Thyroid gland (tissue), 4 donors: ENCODE measurements around the gene PLXDC2.

ENCODE experiments used
- POLR2A ChIP-seq, 2 donors: fragments of 450-650 bp; IDR thresholded peaks; one replicate each; pipeline ENCODE4 v1.6.1; 2017; ENCODE audit warnings: antibody characterized with exemption in 2 of 2, mild to moderate bottlenecking in 2 of 2, moderate library complexity in 1 of 2
- TF ChIP-seq, protein P1 (sequence below), 6 experiments: fragments of 200-600 bp in 3 of 6; fragments of 450-650 bp in 3 of 6; sonication (generic) in 3 of 6; IDR thresholded peaks; one replicate each; pipeline ENCODE4 v1.5.1; 2016 to 2019; ENCODE audit warnings: antibody characterized with exemption in 6 of 6, mild to moderate bottlenecking in 2 of 6, inconsistent platforms in 1 of 6, moderate library complexity in 1 of 6

DNA sequence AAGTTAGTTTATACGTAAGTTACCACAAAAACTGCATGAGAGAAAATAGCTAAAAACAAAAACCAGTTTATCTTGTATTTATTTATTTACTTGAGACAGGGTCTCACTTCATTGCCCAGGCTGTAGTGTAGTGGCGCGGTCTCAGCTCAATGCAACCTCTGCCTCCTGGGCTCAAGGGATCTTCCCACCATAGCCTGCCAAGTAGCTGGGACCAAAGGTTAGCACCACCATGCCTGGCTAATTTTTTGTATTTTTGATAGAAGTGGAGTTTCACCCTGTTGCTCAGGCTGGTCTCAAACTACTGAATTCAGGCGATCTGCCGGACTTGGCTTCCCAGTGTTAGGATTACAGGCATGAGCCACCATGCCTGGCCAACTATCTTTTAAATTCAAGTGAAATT, 277.4 kb downstream of the PLXDC2 start:
- no peak for TF ChIP-seq POLR2A (IDR thresholded peaks at IDR 0.05)
- TF ChIP-seq, protein P1, sequence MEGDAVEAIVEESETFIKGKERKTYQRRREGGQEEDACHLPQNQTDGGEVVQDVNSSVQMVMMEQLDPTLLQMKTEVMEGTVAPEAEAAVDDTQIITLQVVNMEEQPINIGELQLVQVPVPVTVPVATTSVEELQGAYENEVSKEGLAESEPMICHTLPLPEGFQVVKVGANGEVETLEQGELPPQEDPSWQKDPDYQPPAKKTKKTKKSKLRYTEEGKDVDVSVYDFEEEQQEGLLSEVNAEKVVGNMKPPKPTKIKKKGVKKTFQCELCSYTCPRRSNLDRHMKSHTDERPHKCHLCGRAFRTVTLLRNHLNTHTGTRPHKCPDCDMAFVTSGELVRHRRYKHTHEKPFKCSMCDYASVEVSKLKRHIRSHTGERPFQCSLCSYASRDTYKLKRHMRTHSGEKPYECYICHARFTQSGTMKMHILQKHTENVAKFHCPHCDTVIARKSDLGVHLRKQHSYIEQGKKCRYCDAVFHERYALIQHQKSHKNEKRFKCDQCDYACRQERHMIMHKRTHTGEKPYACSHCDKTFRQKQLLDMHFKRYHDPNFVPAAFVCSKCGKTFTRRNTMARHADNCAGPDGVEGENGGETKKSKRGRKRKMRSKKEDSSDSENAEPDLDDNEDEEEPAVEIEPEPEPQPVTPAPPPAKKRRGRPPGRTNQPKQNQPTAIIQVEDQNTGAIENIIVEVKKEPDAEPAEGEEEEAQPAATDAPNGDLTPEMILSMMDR (IDR thresholded peaks at IDR 0.05) = no peak
